ENCODE measurements around the gene PRKAG2. TPM values are rescaled to one million over a fixed set of nuclear protein-coding genes. Genes with fewer than 3 reads are reported as not detected.

The PRKAG2 gene
- total and polyA plus RNA-seq, 2 of the 8 experiments (the other 6 are each of a cell fraction or from before 2014, with no cell fraction given), result 7.5 to 18.1 TPM

- H3K14ac ChIP-seq (ENCODE audit: insufficient read length), result no peak overlapping the region
- H3K23me2 ChIP-seq (ENCODE audit: low read depth, low read length), result no peaks in the 10 kb centered on the region
- H3K4me2 ChIP-seq (ENCODE audit: insufficient read depth in 1 of 2, low read depth in 2 of 2, low read length in 2 of 2), result no peak overlapping the region
- H3K27ac ChIP-seq (ENCODE audit: low read depth, low read length), result no peak overlapping the region
- no peak overlapping the region; the same call in 1 of the 2 replicates for H2AFZ ChIP-seq (ENCODE audit: low read length)
- no peak overlapping the region for H2AK5ac ChIP-seq (ENCODE audit: low read depth, low read length)
- no peak overlapping the region for H2BK15ac ChIP-seq (ENCODE audit: low read length)
- ChIA-PET POLR2A (ENCODE audit: partially characterized antibody) (interaction anchor here (0.7 kb wide), 1 partner anchor 42 kb away, joined by 3 read pairs; no protein-coding TSS in a partner anchor), CTCF (ENCODE audit: partially characterized antibody) (interaction anchor here (0.9 to 2.3 kb wide), 5 partner anchors 14 to 228 kb away, joined by 3 to 7 read pairs (median 4); no protein-coding TSS in a partner anchor)
- no peaks in the 10 kb centered on the region for H3K79me2 ChIP-seq (ENCODE audit: control insufficient read depth in 1 of 2, insufficient read depth in 2 of 2, low read length in 2 of 2)
- no peaks in the 10 kb centered on the region for H3K9me3 ChIP-seq (ENCODE audit: insufficient read depth in 2 of 2, low read depth in 1 of 2, low read length in 1 of 2)
- H3K79me1 ChIP-seq (ENCODE audit: low read depth, low read length), result no peaks in the 10 kb centered on the region
- no peak for DNase-seq (ENCODE audit: low read depth in 1 of 2, low spot score in 2 of 2)
- 93% methylated on average over 6 of the region's 6 CpGs; no CpG with 5 or more reads in 1 of the 2 experiments for WGBS, 2 experiments (ENCODE audit: extremely low coverage in 1 of 2, insufficient coverage in 1 of 2, insufficient read length in 1 of 2, insufficient replicate concordance in 2 of 2, low coverage in 1 of 2, low lambda C conversion rate in 2 of 2, missing lambda C conversion rate in 1 of 2)
- FAIRE-seq, result no peak
- no peak overlapping the region for H4K8ac ChIP-seq (ENCODE audit: extremely low read depth, insufficient read depth, low read length)
- no peaks in the 10 kb centered on the region for H4K20me1 ChIP-seq (replicated peaks in 1 of 2; ENCODE audit: control insufficient read depth in 1 of 2, insufficient read depth in 2 of 2, low read length in 2 of 2)
- no peak overlapping the region for H3K4me3 ChIP-seq (ENCODE audit: extremely low read depth in 1 of 4, insufficient read depth in 2 of 4, low read depth in 3 of 4, low read length in 4 of 4)
- no peak overlapping the region for H3K4ac ChIP-seq (replicated peaks; ENCODE audit: insufficient read length, low read depth, low read length)
- H4K91ac ChIP-seq (replicated peaks; ENCODE audit: insufficient read length, low read length), result no peak overlapping the region
- H3K9ac ChIP-seq (replicated peaks in 1 of 4; ENCODE audit: extremely low read depth in 1 of 4, low read depth in 3 of 4, low read length in 3 of 4), result no peak overlapping the region
- H3K56ac ChIP-seq (replicated peaks; ENCODE audit: insufficient read length, low read depth, low read length), result no peak overlapping the region
- no peak overlapping the region for H3K23ac ChIP-seq (ENCODE audit: insufficient read length)
- no peaks in the 10 kb centered on the region for H3K36me3 ChIP-seq (ENCODE audit: control insufficient read depth in 2 of 4, insufficient read depth in 4 of 4, low read length in 3 of 4)
- H3K27me3 ChIP-seq (replicated peaks in 1 of 4; ENCODE audit: control insufficient read depth in 3 of 4, extremely low read depth in 1 of 4, insufficient read depth in 3 of 4, low read length in 3 of 4), result no peaks in the 10 kb centered on the region
- no peak overlapping the region for H2BK120ac ChIP-seq (replicated peaks; ENCODE audit: low read depth, low read length)
- no peak overlapping the region for H2BK5ac ChIP-seq (ENCODE audit: low read depth, low read length)
- no peak overlapping the region for H2BK20ac ChIP-seq (ENCODE audit: low read length)
- peaks cover 0 to 8% (median 0%) of the 10 kb centered on the region in 4 experiments; a peak in 2 of 7 replicates for H3K4me1 ChIP-seq (replicated peaks in 1 of 4; ENCODE audit: control insufficient read depth in 3 of 4, insufficient read depth in 4 of 4, low read length in 3 of 4)
- H2BK12ac ChIP-seq (ENCODE audit: low read depth, low read length), result no peak overlapping the region
- no peak overlapping the region for H3K18ac ChIP-seq (ENCODE audit: extremely low read depth, low read length)
- no peak overlapping the region for H4K5ac ChIP-seq (ENCODE audit: insufficient read length, low read depth, low read length)
- TF ChIP-seq RBBP5 (IDR thresholded peaks at IDR 0.05; ENCODE audit: borderline replicate concordance, low read depth, low read length), result no peak
- TF ChIP-seq TAF7 (optimal IDR thresholded peaks at IDR 0.05; ENCODE audit: borderline replicate concordance, low read depth, low read length), result no peak
- TF ChIP-seq RAD21 (IDR thresholded peaks at IDR 0.05 in 1 of 2, conservative IDR thresholded peaks at IDR 0.05 in 1 of 2; ENCODE audit: low read depth in 2 of 2, low read length in 2 of 2), result no peak
- no peak for TF ChIP-seq CTCF (IDR thresholded peaks at IDR 0.05; ENCODE audit: control extremely low read depth in 1 of 3, insufficient read depth in 1 of 3, low read depth in 1 of 3, low read length in 3 of 3)
- no peak for TF ChIP-seq MAFK (IDR thresholded peaks at IDR 0.05; ENCODE audit: low read depth, low read length)
- no peak for TF ChIP-seq ATF3 (IDR thresholded peaks at IDR 0.05; ENCODE audit: insufficient read depth, low read depth, low read length)
- no peak for TF ChIP-seq BCL11A (IDR thresholded peaks at IDR 0.05; ENCODE audit: low read depth in 2 of 2, low read length in 2 of 2)
- no peak for TF ChIP-seq EZH2 (IDR thresholded peaks at IDR 0.05; ENCODE audit: low read depth, low read length, severe bottlenecking)
- TF ChIP-seq SIN3A (conservative IDR thresholded peaks at IDR 0.05 in 1 of 2, IDR thresholded peaks at IDR 0.05 in 1 of 2; ENCODE audit: low read depth in 1 of 2, low read length in 2 of 2), result no peak
Measured at GRCh38 chr7:151542606-151543130, 334.2 kb downstream of the PRKAG2 start.

Data from H1 (cell line).